ENCODE data around the gene NCKAP5.
"Not testable (repeated sequence)": the region's sequence is repeated elsewhere in the genome, so short reads cannot be mapped to it uniquely, and the experiment has no call there.

NCKAP5 gene

GRCh38 chr2:133248264-133248663 lies 320.0 kb downstream of the NCKAP5 start:
- no peak for DNase-seq

GRCh38 chr2:133247631-133248030 lies 320.6 kb downstream of the NCKAP5 start:
- no peak for DNase-seq

GRCh38 chr2:133241224-133241571 lies 327.1 kb downstream of the NCKAP5 start:
- DNase-seq, result no peak

DNA sequence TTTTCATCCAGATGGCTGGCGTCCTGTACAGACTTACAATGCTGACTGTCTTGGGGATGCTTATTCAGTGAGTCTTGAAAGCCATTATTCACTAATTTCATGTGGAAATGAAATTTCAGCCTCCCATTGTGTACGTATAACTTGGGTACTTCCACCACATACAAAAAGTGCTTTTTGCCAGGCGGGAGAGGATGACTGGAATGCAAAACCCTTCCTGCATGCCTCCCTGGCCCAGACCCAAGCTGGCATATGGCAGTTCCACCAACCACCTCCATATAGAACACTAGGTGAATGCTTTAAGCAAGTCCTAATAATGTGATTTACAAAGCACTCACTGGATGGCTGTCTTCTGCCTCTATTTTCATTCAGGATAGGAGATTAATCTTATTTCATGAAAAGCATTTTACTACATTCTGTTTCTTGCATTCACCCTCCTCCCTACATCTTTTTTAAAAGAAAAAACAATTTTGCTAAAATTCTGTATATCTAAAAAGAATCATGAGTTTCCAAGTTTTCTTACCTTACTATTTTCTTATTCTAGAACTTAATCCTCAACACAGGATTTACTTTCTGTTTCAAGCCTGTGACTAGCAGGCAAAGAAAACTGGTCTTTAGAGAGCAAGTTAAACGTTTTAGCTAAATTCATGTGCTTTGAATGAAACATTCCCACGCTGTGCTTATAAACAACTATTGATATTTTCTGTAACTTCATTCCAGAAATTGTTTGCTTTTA lies 327.6 kb downstream of the NCKAP5 start:
- DNase-seq, result no peak

GRCh38 chr2:133235968-133236367 lies 332.3 kb downstream of the NCKAP5 start:
- DNase-seq, result no peak

- no peak for DNase-seq
Measured at GRCh38 chr2:133232556-133232955, 335.7 kb downstream of the NCKAP5 start.

DNA sequence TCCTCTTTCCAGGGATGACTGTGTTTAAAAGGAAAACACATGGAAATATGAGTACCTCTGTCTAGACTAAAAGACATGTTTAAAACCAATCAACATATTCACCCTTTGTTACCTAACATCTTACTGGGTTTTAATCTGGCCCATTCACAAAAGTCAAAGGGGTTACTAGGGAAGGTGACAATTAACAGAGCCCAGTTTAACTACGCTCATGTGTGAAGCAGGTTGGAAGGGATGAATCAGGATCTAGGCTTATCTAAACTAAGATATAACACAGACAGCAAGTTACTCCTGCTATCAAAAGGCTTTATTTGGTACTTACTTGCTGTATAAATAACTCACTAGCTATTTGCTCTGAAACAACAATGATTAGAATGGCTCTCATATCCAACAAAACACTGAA lies 337.0 kb downstream of the NCKAP5 start:
- DNase-seq, result no peak

GRCh38 chr2:133229974-133230373 lies 338.3 kb downstream of the NCKAP5 start:
- DNase-seq, result no peak

DNA sequence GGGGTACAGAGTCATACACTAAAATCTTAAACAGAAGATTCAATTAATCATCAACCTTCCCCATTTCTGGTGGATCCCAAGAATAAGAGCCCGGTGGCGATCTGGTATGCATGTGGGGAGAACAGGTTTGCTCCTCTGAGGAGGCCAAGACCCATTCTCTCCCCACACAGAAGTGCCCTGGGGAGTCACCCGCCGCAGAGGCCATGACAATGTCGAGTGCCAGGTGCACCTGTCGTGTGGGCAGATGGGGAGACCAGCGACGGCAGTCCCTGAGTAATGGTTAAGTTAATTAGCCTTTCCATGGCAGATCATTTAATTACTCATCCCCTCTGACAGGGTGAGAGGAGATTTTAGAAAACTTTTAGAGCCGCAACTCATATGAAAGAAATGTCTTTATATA lies 345.0 kb downstream of the NCKAP5 start:
- no peak for DNase-seq

DNA sequence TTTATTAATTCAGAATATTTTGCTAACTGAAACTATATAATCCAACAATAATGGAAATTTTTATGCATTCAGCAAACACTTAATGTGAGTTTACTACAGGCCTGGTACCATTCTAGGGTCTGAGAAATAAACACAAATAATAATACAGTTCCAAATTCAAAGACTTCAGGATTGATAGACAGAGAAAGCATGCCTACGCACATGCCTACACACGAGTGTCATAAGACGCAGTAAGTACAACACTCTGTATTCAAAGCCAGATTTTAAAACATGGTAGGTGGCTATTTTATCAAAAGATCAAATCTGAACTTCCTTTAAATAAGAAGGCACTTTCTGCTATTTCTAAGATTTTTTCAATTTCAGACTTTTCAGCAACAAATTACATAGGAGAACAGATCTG lies 346.9 kb downstream of the NCKAP5 start:
- no peak for DNase-seq

GRCh38 chr2:133218204-133218603 lies 350.1 kb downstream of the NCKAP5 start:
- DNase-seq, result no peak

GRCh38 chr2:133215477-133215876 lies 352.8 kb downstream of the NCKAP5 start:
- no peak for DNase-seq

- DNase-seq, result no peak
Measured at GRCh38 chr2:133213651-133214050, 354.6 kb downstream of the NCKAP5 start.

DNA sequence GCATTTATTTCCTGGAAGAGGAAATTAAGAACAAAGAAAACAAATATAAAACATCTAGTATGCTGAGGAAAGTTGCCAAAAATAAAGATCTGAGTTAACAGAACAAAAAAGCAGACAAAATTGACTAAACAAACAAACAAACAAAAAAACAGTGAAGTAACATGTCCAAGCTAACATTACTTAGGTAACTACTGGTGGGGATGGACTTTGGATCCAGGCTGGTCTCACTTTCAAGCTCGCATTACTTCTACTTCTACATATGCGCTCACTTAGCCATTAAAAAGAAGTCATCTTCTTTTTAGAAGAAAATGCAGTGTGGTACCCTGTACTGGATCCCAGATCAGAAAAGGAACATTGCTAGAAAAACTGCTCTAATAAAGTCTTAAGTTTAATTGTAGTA lies 358.9 kb downstream of the NCKAP5 start:
- DNase-seq, result no peak

GRCh38 chr2:133206666-133207065 lies 361.6 kb downstream of the NCKAP5 start:
- not testable (repeated sequence) for DNase-seq

GRCh38 chr2:133204421-133204820 lies 363.8 kb downstream of the NCKAP5 start:
- DNase-seq, result no peak

DNA sequence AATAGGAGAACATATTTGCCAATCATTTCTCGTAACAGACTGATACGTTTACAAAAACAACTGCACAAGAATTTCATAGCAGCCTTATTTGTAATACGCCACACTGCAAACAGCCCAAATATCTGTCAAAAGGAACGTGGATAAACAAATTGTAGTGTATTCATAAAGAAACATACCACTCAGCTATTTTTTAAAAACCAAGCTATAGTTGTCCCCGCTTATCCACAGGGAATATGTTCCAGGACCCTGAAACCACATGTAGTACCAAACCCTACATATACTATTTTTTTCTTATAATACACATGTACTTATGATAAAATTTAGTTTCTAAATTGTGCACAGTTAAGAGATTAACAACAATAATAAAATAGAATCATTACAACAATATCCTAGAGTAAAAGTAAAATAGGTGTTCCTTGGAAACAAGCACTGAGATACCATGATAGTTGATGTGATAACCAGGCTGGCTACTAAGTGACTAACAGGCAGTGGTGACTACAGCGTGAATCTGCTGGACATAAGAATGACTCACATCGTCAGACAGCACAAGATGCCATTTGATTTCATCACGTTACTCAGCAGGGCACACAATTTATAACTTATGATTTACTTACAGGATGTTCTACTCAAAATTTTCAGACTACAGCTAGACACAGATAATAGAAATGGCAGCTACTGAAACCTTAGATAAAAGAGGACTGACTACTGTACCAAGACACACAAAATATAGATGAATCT lies 367.4 kb downstream of the NCKAP5 start:
- no peak for DNase-seq

- no peak for DNase-seq
Measured at GRCh38 chr2:133198678-133199077, 369.6 kb downstream of the NCKAP5 start.

DNA sequence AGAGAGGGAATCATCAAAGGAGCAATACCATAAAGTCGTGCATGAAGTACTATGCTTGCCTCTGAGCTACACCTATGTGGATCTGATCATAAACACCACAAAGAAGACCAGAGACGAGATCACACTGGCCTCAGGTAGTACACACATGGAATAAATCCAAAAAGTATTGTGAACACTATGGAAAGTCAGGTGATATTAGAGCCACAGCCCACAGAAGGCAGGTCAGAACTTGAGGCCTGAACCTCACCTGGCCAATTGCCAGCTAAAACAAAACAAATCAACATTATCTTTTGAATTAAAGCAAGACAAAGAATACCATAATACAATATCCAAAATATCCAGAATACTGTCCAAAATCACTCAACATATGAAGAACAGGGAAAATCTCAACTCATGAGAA lies 371.1 kb downstream of the NCKAP5 start:
- DNase-seq, result no peak

DNA sequence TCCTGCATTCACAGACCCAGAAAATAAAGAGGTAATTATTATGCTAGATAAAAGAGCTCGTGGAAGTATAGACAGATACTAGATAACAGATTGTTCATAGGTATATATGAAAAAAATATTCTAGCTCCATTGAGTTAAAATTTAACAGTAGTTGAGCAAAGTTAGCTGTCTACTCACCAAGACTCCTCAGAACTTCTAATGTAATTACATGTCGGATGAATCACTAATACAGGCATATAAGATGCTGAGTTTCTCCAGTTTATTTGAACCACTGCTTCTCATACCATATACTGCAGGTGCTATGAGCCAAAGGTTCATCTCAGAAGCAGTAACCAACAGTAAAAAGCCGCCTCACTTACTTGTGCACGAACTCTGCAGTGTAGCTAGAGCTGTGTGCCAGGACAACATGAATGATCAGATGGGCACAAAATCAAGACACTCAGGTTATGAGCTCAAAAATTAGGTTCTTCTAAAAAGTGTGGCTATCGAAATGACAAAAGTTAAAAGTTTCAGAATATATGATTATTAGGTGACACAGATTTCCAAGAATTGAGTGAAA lies 373.4 kb downstream of the NCKAP5 start:
- no peak for DNase-seq

GRCh38 chr2:133194362-133194655 lies 374.0 kb downstream of the NCKAP5 start:
- no peak for DNase-seq

- DNase-seq, result no peak
Measured at GRCh38 chr2:133193544-133194361, 374.5 kb downstream of the NCKAP5 start.

GRCh38 chr2:133192028-133192427 lies 376.2 kb downstream of the NCKAP5 start:
- no peak for DNase-seq

- no peak for DNase-seq
Measured at GRCh38 chr2:133177196-133177595, 391.1 kb downstream of the NCKAP5 start.
